Measurements from ENCODE around the gene HLA-DOA.

GRCh38 chr6:33036535-33036934 is 27.1 kb upstream of the HLA-DOA start:
- TF ChIP-seq CTCF (IDR thresholded peaks at IDR 0.05) (no peak), POLR2A (IDR thresholded peaks at IDR 0.05) (no peak)
